ENCODE measurements around the gene NCAPD3.
"Not testable (repeated sequence)": the region's sequence is repeated elsewhere in the genome, so short reads cannot be mapped to it uniquely, and the experiment has no call there.

The NCAPD3 gene

GRCh38 chr11:134223836-134224709 is at the start of gene NCAPD3, which contains the start of gene VPS26B:
Gene NCAPD3 (minus strand): TSS chr11:134223967. CDS start chr11:134223926, 41 bp downstream.
Gene VPS26B (plus strand): TSS chr11:134224671. CDS start chr11:134225123, 452 bp downstream.
- peak; percentile 71 for DNase-seq (ENCODE audit: low read depth)

GRCh38 chr11:134273317-134273712 is 49.5 kb upstream of the NCAPD3 start:
- DNase-seq (ENCODE audit: low read depth) = no peak

GRCh38 chr11:134272381-134273316 is 48.9 kb upstream of the NCAPD3 start:
- no peak for DNase-seq (ENCODE audit: low read depth)

GRCh38 chr11:134271978-134272377 is 48.2 kb upstream of the NCAPD3 start:
- no peak for DNase-seq (ENCODE audit: low read depth)

GRCh38 chr11:134270250-134270714 is 46.5 kb upstream of the NCAPD3 start:
- DNase-seq (ENCODE audit: low read depth) = no peak

GRCh38 chr11:134267966-134268365 is 44.2 kb upstream of the NCAPD3 start:
- no peak for DNase-seq (ENCODE audit: low read depth)

GRCh38 chr11:134267461-134267860 is 43.7 kb upstream of the NCAPD3 start:
- no peak for DNase-seq (ENCODE audit: low read depth)

- peak; percentile 73 for DNase-seq (ENCODE audit: low read depth)
Measured at GRCh38 chr11:134266841-134267251, 43.1 kb upstream of the NCAPD3 start.

GRCh38 chr11:134266440-134266839 is 42.7 kb upstream of the NCAPD3 start:
- no peak for DNase-seq (ENCODE audit: low read depth)

GRCh38 chr11:134264966-134265764 is 41.4 kb upstream of the NCAPD3 start:
- DNase-seq (ENCODE audit: low read depth) = no peak

GRCh38 chr11:134261626-134262488 is 38.1 kb upstream of the NCAPD3 start:
- DNase-seq (ENCODE audit: low read depth) = no peak

- DNase-seq (ENCODE audit: low read depth) = no peak
Measured at GRCh38 chr11:134260983-134261382, 37.2 kb upstream of the NCAPD3 start.

GRCh38 chr11:134260503-134260902 is 36.7 kb upstream of the NCAPD3 start:
- no peak for DNase-seq (ENCODE audit: low read depth)

GRCh38 chr11:134258577-134258976 is 34.8 kb upstream of the NCAPD3 start:
- DNase-seq (ENCODE audit: low read depth) = no peak

GRCh38 chr11:134257101-134257500 is 33.3 kb upstream of the NCAPD3 start:
- DNase-seq (ENCODE audit: low read depth) = no peak

- not testable (repeated sequence) for DNase-seq (ENCODE audit: low read depth)
Measured at GRCh38 chr11:134255184-134255561, 31.4 kb upstream of the NCAPD3 start.

GRCh38 chr11:134254433-134255183 is 30.8 kb upstream of the NCAPD3 start:
- DNase-seq (ENCODE audit: low read depth) = no peak

- peak; percentile 86 for DNase-seq (ENCODE audit: low read depth)
Measured at GRCh38 chr11:134253188-134253993, 29.6 kb upstream of the NCAPD3 start, which contains the start of the genes ACAD8 and THYN1. Gene ACAD8 (plus strand): TSS chr11:134253568. CDS start chr11:134253601, 33 bp downstream. Gene THYN1 (minus strand): TSS chr11:134253352. CDS start chr11:134252882, 470 bp downstream.

Data from HS-5 (cell line).